ENCODE measurements around the gene MCOLN1. TPM values are rescaled to one million over a fixed set of nuclear protein-coding genes. Genes with fewer than 3 reads are reported as not detected.

The MCOLN1 gene
- total RNA-seq, 2 experiments from 2014 or later: 17.7 to 18.8 TPM

Other genes with a start within 250 kb of the MCOLN1 start
- gene INSR, start 228.2 kb upstream of the MCOLN1 start, total RNA-seq: 1 to 10 TPM in 1 of 2 experiments, under 1 TPM in 1; 0.99 to 2.0 TPM
- gene ARHGEF18, start 173.7 kb upstream of the MCOLN1 start, total RNA-seq: 10 to 100 TPM; 42.6 to 44.3 TPM
- gene PEX11G, start 33.6 kb upstream of the MCOLN1 start, total RNA-seq: 1 to 10 TPM in 1 of 2 experiments, under 1 TPM in 1; 0.67 to 1.3 TPM
- 1 to 10 TPM; 8.9 to 9.0 TPM for gene ZNF358, start 6.5 kb upstream of the MCOLN1 start, total RNA-seq
- gene PNPLA6, start 13.1 kb downstream of the MCOLN1 start, total RNA-seq: 100 to 1,000 TPM; 114 to 115 TPM
- under 1 TPM; 0.34 to 0.69 TPM for gene CAMSAP3, start 73.2 kb downstream of the MCOLN1 start, total RNA-seq
- 10 to 100 TPM; 42.3 to 44.8 TPM for gene XAB2, start 106.9 kb downstream of the MCOLN1 start, total RNA-seq
- gene PET100, start 107.2 kb downstream of the MCOLN1 start, total RNA-seq: 100 to 1,000 TPM in 1 of 2 experiments, 10 to 100 TPM in 1; 99.2 to 100 TPM
- not detected for gene PCP2, start 111.1 kb downstream of the MCOLN1 start, total RNA-seq
- gene STXBP2, start 114.5 kb downstream of the MCOLN1 start, total RNA-seq: 10 to 100 TPM; 69.2 to 73.5 TPM
- not detected for gene RETN, start 146.4 kb downstream of the MCOLN1 start, total RNA-seq
- gene MCEMP1, start 154.5 kb downstream of the MCOLN1 start, total RNA-seq: not detected
- 10 to 100 TPM; 71.1 to 73.2 TPM for gene TRAPPC5, start 158.2 kb downstream of the MCOLN1 start, total RNA-seq
- 1 to 10 TPM; 1.8 to 2.5 TPM for gene FCER2, start 179.5 kb downstream of the MCOLN1 start, total RNA-seq
- not detected for gene CLEC4G, start 209.5 kb downstream of the MCOLN1 start, total RNA-seq
- gene CD209, start 224.9 kb downstream of the MCOLN1 start, total RNA-seq: not detected
- not detected for gene CLEC4M, start 240.6 kb downstream of the MCOLN1 start, total RNA-seq